ENCODE measurements around the gene ADGRD2.
"Not testable (repeated sequence)": the region's sequence is repeated elsewhere in the genome, so short reads cannot be mapped to it uniquely, and the experiment has no call there.

The ADGRD2 gene, protein sequence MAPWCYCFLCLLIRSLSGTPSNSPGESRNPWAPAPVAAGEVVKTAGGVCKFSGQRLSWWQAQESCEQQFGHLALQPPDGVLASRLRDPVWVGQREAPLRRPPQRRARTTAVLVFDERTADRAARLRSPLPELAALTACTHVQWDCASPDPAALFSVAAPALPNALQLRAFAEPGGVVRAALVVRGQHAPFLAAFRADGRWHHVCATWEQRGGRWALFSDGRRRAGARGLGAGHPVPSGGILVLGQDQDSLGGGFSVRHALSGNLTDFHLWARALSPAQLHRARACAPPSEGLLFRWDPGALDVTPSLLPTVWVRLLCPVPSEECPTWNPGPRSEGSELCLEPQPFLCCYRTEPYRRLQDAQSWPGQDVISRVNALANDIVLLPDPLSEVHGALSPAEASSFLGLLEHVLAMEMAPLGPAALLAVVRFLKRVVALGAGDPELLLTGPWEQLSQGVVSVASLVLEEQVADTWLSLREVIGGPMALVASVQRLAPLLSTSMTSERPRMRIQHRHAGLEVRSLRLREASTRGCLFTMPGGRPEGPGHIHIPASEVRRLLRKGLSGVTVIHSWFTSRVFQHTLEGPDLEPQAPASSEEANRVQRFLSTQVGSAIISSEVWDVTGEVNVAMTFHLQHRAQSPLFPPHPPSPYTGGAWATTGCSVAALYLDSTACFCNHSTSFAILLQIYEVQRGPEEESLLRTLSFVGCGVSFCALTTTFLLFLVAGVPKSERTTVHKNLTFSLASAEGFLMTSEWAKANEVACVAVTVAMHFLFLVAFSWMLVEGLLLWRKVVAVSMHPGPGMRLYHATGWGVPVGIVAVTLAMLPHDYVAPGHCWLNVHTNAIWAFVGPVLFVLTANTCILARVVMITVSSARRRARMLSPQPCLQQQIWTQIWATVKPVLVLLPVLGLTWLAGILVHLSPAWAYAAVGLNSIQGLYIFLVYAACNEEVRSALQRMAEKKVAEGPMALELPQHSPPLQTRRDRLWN

DNA sequence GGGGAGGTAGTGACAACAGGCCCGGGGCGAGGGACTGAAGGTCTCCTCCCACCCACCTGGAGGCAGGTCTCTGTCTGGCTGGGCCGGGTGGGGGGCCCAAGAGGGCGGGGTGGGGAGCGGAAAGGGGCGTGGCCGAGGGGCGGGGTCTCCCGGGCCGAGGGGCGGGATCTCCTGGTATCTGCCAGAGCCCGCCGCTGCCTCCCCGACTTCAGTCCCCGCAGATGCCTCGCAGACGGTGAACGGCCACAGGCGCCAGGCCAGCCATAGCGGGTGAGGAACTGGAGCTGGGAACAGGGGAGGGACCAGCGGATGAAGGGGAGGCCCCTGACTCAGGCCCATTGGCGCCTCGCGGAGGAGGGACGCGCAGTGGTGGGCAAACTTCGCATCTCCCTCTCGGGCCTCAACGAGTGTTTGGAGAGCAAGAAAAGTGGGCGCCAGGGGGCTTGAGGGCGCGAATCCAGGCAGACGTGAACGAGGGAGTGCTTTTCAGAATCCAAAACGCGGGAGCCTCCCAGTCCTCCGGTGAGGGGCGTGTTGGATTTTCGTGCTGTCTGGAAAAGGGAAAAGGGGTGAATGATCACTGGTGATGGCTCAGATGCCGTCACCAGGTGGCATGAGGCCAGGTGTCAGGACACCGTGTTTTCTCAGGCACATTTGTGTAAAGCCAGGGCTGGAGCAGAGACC is at the start of gene ADGRD2:
TSS of gene ADGRD2 (plus strand) at position 211 of the 684 bp plus-strand sequence. CDS start 1,216 bp downstream, outside the sequence.
- DNase-seq (ENCODE audit: low spot score) = peak; percentile 76

DNA sequence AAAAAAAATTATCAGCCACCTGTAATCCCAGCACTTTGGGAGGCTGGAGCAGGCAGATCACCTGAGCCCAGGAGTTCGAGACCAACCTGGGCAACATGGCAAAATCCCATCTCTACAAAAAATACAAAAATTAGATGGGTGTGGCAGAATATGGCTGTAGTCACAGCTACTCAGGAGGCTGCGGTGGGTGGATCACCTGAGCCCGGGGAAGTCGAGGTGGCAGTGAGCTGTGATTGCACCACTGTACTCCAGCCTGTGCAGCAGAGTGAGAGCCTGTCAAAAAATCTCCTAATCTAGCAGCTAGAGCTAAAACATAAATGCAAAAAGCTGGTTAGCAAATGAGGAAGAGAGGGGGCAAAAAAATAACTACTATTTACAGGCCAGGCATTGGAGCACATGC is 47.0 kb upstream of the ADGRD2 start:
- DNase-seq (ENCODE audit: low spot score) = no peak

DNA sequence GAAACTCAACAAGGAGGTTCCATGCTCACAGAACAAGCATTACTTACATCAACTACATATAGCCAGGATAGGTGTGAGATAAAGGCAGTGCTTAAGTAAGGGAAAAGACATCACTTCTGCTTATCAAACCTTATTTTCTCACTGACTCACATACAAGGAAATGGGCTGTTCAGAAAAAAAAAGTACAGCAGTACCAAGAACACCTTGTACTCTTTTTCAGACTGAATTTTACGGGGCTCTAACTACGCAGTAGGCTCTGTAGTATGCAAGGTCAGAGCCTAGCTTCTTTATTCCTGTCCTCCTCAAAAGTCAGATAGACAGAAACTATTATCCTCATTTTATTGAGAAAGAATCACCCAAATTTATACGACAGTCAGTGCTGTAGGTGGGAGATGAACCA is 40.8 kb upstream of the ADGRD2 start:
- DNase-seq (ENCODE audit: low spot score) = no peak

- DNase-seq (ENCODE audit: low spot score) = no peak
Observed at GRCh38 chr9:124410321-124410913, 39.8 kb upstream of the ADGRD2 start.

DNA sequence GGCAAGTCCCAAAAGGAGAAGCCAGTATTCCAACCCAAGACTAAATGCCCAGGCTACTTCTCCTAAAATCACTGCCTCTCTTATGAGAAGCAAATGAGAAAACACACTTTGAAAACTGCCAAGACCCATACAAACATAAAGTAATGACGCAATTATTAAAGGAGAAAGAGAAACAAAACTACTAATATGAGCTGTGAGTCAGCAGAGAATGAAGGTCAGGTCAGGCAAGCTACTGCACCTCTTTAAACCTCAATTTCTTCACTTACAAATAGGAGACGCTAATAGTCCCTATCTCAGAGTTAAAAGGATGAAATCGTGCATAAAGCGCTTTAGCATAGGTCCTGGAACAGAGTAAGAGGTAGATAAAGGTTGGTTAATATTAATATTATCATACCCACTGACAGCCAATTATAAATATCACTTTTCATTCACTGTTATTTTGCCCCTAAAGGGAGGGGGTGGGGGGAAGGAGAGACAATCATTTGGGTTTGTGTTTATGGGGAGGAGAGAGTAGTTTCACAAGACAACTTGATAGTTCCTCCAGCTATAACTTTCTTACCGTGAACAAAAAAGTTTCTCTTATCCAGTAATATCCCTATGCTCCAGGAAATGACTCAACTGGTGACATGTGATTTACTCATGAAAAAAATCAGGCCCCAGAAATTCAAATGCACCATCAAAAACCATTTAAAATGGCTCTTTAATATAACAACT is 38.6 kb upstream of the ADGRD2 start:
- DNase-seq (ENCODE audit: low spot score) = peak; percentile 43

GRCh38 chr9:124412228-124412575 is 38.0 kb upstream of the ADGRD2 start:
- no peak for DNase-seq (ENCODE audit: low spot score)

DNA sequence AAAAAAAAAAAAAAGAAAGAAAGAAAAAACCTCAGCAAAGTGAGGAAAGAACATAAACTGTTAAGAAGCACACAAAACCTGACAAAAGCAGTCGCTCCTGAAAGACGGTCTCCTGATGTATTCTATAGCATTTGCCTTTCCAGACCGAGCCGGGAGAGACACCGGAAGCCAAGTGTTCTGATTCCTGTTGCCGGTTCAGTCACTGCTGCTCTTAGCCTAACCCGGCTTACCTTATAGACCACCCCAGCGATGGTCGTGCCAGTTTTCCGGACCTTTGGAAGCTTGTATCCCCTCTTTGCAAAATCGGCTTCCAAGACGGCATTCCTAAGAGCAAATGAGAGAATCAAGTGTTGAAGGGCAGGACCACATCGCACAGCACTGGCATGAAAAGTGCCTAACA is 35.6 kb upstream of the ADGRD2 start:
- no peak for DNase-seq (ENCODE audit: low spot score)

DNA sequence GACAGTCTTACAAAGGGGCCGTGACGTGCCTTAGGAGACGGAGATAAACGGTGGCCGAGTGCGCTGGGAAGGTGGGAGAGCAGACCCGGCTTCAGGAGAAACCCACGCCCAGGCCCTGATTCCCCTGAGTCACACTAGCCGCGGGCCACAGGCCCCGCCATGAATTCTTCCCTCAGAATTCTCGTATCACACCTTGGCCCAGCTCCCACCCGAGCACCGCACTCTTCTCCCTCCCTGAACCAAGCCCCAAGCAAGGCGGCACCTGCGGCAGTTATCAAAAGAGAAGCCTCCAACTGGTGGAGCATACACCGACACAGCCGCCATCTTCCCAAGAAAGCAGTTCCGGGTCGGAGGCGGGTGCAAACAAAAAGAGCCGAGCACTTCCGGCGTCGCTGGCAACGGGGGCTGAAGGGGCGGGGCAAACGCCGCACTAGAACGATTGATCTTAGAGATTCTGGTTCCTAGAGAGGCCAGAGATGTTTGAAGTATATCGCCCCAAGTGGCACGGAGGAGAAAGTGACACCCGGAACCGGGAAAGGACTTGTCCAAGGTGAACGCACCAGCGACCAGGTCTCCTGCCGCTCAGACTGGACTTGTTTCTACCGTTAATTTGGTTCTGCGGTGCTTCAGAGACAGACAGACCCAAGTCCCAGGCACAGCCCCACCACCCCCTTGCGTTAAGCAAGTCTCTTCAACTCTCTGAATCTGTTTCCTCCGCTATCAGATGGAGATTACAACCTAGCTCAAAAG is 35.0 kb upstream of the ADGRD2 start, which contains the start of gene PSMB7:
TSS of gene PSMB7 (minus strand) at position 341 of the 750 bp plus-strand sequence. CDS start at position 324, 17 bp downstream.
- DNase-seq (ENCODE audit: low spot score) = peak; percentile 95

DNA sequence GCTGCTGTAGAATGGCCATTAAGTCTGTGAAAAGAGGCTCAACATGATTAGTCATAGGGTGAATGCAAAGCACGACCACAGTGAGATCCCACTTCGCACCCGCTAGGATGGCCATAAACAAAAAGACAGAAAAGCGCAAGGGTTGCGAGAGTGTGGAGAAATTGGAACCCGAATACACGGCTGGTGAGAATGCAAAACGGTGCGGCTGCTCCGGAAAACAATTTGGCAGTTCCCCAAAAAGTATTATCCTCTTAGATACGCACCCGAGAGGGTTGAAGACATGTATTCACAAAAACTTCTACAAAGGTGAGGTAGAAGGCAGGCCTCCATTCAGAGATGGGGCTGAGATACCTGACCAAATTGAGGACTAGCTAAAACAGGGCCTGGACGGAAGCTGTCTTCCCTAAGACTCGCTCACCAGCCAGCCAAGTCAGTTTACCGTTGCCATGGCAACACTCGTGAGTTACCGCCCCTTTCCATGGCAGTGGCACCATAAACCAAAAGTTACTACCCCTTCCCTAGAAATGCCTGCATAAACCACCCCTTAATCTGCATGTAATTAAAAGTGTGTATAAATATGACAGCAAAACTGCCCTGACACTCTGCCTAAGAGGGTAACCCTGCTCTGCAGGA is 34.3 kb upstream of the ADGRD2 start:
- no peak for DNase-seq (ENCODE audit: low spot score)

- DNase-seq (ENCODE audit: low spot score) = no peak
Observed at GRCh38 chr9:124419832-124420489, 30.3 kb upstream of the ADGRD2 start.

DNA sequence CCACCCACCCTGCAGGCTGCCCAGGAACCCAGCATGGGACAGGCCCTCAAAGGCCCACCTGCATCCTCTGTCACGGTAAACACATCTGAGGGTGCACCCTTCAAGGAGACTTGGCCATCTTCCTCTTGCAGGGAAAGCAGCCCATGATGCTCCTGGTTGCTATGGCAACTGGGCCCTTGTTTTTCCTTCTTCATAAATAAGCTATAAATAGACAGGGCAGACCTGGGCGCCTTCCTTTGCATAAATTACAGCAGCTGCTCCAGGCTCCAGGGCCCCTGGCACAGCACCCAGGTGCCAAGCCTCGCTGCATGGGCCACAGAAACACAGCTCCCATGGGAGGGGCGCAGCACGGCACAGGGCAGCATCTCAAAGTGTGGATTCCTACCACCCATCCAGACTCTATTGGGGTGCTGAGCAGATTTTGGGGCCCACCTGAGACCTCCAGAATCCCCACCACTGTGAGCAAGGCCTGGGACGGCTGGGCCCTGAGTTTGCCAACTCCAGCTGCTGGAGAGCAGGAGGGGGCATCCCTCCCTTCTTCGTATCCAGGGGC is 29.2 kb upstream of the ADGRD2 start:
- no peak for DNase-seq (ENCODE audit: low spot score)

DNA sequence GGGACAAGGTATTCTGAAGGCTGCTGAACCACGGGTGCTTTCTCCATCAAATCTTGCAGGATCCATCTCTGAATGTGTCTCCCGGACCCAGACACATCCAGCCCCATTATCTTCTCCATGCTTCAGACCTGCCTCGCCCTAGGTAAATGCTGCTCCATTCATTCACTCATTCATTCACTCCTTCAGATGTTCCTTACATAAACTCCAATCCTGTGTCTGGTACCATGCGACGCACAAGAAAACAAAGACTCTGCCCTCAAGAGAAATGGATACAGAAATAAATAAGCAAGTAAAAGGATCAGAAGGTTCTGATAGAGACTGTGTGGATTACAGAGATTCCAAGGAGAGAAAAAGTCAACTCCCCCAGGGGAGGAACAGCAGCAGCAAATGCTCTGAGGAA is 27.1 kb upstream of the ADGRD2 start:
- no peak for DNase-seq (ENCODE audit: low spot score)

DNA sequence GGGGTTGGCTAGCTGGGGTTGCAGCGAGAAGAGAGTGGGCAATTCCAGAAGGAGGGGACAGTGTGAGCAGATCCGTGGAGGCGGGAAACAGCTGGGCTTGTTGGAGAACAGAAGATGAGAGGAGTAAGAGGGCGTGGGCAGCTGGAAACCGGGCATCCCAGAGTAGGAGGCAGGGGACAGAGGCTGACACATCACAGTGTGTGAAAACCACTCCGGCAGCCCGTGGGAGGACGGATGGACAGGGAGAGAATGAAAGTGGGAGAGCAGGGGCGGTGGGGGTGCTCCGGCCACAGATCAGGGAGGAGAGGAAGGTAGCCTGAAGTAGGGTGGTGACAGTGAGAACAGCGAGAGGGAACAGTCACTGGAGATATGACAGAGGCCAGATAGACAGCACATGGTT is 26.7 kb upstream of the ADGRD2 start:
- no peak for DNase-seq (ENCODE audit: low spot score)

DNA sequence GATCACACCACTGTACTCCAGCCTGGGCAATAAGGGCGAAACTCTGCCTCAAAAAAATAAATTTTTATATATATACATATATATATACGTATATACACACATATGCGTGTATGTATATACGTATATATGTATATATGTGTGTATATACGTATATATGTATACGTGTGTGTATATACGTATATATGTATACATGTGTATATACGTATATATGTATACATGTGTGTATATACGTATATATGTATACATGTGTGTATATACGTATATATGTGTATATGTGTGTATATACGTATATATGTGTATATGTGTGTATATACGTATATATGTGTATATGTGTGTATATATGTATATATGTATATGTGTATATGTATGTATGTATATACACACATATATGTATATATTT is 24.5 kb upstream of the ADGRD2 start:
- not testable (repeated sequence) for DNase-seq (ENCODE audit: low spot score)

DNA sequence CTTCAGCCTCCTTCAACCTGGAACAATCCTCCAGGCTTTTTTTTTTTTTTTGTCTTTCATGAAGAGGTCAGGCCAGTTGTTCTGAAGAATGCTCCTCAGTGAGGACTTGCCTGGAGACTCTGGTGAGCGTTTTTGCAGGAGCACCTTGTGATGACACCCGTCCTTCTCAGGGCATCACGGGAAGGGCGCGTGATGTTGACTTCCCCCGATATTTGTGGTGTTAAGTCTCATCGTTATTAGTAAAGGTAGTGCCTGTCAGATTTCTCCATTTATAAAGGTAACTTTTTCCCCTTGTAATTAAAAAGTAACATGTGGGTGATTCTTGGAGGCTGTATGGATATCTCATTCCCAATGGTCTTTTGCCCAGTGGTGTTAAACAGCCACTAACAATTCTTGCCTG is 23.9 kb upstream of the ADGRD2 start:
- DNase-seq (ENCODE audit: low spot score) = no peak

GRCh38 chr9:124427281-124427680 is 23.0 kb upstream of the ADGRD2 start:
- DNase-seq (ENCODE audit: low spot score) = no peak

- DNase-seq (ENCODE audit: low spot score) = no peak
Observed at GRCh38 chr9:124428751-124429529, 21.3 kb upstream of the ADGRD2 start.

GRCh38 chr9:124429530-124429867 is 20.8 kb upstream of the ADGRD2 start:
- no peak for DNase-seq (ENCODE audit: low spot score)
